ENCODE results near the gene ANKRD1.
"Not testable (repeated sequence)": the region's sequence is repeated elsewhere in the genome, so short reads cannot be mapped to it uniquely, and the experiment has no call there.

Gene ANKRD1

GRCh38 chr10:90880059-90880719, 40.7 kb downstream of the ANKRD1 start:
- in situ Hi-C loops (cut with MboI; ENCODE audit: low pct_unique_long_range_greater_than_20kb, low sequenced_read_pairs, unreplicated experiment), result not testable (repeated sequence)
- TF ChIP-seq CTCF (IDR thresholded peaks at IDR 0.05; ENCODE audit: extremely low read depth, insufficient read depth, missing control alignments), result peak; percentile 55
- DNase-seq (ENCODE audit: low spot score), result peak; percentile 32

GRCh38 chr10:90879062-90879461, 41.8 kb downstream of the ANKRD1 start:
- DNase-seq (ENCODE audit: low spot score), result no peak
- in situ Hi-C loops (cut with MboI; ENCODE audit: low pct_unique_long_range_greater_than_20kb, low sequenced_read_pairs, unreplicated experiment), result no loop called here
- TF ChIP-seq CTCF (IDR thresholded peaks at IDR 0.05; ENCODE audit: extremely low read depth, insufficient read depth, missing control alignments), result no peak

GRCh38 chr10:90872648-90873020, 48.3 kb downstream of the ANKRD1 start:
- no peak for DNase-seq (ENCODE audit: low spot score)
- in situ Hi-C loops (cut with MboI; ENCODE audit: low pct_unique_long_range_greater_than_20kb, low sequenced_read_pairs, unreplicated experiment), result loop anchor here (25.0 kb wide), 2 partner anchors 135 to 1085 kb away; no protein-coding TSS in a partner anchor
- no peak for TF ChIP-seq CTCF (IDR thresholded peaks at IDR 0.05; ENCODE audit: extremely low read depth, insufficient read depth, missing control alignments)

- DNase-seq (ENCODE audit: low spot score), result peak; percentile 82
- in situ Hi-C loops (cut with MboI; ENCODE audit: low pct_unique_long_range_greater_than_20kb, low sequenced_read_pairs, unreplicated experiment), result loop anchor here (25.0 kb wide), 2 partner anchors 135 to 1085 kb away; no protein-coding TSS in a partner anchor
- no peak for TF ChIP-seq CTCF (IDR thresholded peaks at IDR 0.05; ENCODE audit: extremely low read depth, insufficient read depth, missing control alignments)
Observed at GRCh38 chr10:90871766-90872647, 48.9 kb downstream of the ANKRD1 start, which contains the start of gene RPP30. RPP30 (plus strand) TSS chr10:90871974; CDS start chr10:90871987, 13 bp downstream.

- TF ChIP-seq CTCF (IDR thresholded peaks at IDR 0.05; ENCODE audit: extremely low read depth, insufficient read depth, missing control alignments), result peak; percentile 61
- peak; percentile 50 for DNase-seq (ENCODE audit: low spot score)
- in situ Hi-C loops (cut with MboI; ENCODE audit: low pct_unique_long_range_greater_than_20kb, low sequenced_read_pairs, unreplicated experiment), result loop anchor here (25.0 kb wide), 2 partner anchors 134 to 1084 kb away; no protein-coding TSS in a partner anchor
Observed at GRCh38 chr10:90871279-90871765, 49.6 kb downstream of the ANKRD1 start.

- TF ChIP-seq CTCF (IDR thresholded peaks at IDR 0.05; ENCODE audit: extremely low read depth, insufficient read depth, missing control alignments), result no peak
- no peak for DNase-seq (ENCODE audit: low spot score)
- in situ Hi-C loops (cut with MboI; ENCODE audit: low pct_unique_long_range_greater_than_20kb, low sequenced_read_pairs, unreplicated experiment), result loop anchor here (25.0 kb wide), 2 partner anchors 129 to 1079 kb away; no protein-coding TSS in a partner anchor
Observed at GRCh38 chr10:90866050-90866598, 54.8 kb downstream of the ANKRD1 start.
